A673 (cell line): Measurements from ENCODE around the gene REXO1.

Experiments used
- EZH2 ChIP-seq: fragments of 200-600 bp; sonication (generic); IDR thresholded peaks from 2 replicates; pipeline ENCODE4 v1.6.1; 2017; ENCODE audit warnings: borderline replicate concordance, low read depth, mild to moderate bottlenecking, mixed read lengths, antibody characterized with exemption, low read length; ENCODE audit not compliant: poor library complexity, severe bottlenecking
- TF ChIP-seq, protein P1 (sequence below): fragments of 300-800, 200-600 bp; sonication (generic); conservative IDR thresholded peaks from 2 replicates; pipeline ENCODE4 v1.5.1; 2017; ENCODE audit warnings: low read depth, mild to moderate bottlenecking, antibody characterized with exemption, low read length, moderate library complexity, mixed read lengths

DNA sequence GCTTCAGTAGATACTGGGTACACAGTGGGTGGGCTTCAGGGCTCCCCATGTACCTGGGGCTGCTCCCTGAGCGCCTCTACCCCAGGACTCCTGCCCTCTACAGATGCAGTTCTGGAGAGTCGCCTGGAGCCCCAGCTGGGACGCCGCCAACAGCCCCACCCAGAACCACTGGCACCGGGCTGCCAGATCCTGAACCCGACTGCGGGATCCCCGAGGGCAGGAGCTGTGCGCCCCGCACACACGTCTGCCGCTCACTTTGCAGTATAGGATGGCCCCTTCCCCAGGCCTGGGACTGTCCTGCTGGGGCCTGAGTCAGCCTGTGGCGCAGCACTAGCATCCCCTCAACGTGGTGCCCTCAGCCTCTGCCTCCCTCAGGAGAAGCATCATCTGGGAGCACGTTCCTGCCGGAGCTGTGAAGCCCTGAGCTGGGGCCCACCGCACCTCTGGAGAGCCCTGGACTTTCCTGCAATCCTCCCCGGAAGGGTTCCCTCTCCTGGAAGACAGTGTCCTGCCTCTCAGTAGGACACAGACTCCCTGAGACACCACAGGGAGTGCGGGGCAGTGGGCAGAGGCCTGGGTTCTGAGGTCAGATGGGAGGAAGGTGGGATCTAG lies 3.7 kb downstream of the REXO1 start:
- no peak for TF ChIP-seq EZH2
- TF ChIP-seq, protein P1, sequence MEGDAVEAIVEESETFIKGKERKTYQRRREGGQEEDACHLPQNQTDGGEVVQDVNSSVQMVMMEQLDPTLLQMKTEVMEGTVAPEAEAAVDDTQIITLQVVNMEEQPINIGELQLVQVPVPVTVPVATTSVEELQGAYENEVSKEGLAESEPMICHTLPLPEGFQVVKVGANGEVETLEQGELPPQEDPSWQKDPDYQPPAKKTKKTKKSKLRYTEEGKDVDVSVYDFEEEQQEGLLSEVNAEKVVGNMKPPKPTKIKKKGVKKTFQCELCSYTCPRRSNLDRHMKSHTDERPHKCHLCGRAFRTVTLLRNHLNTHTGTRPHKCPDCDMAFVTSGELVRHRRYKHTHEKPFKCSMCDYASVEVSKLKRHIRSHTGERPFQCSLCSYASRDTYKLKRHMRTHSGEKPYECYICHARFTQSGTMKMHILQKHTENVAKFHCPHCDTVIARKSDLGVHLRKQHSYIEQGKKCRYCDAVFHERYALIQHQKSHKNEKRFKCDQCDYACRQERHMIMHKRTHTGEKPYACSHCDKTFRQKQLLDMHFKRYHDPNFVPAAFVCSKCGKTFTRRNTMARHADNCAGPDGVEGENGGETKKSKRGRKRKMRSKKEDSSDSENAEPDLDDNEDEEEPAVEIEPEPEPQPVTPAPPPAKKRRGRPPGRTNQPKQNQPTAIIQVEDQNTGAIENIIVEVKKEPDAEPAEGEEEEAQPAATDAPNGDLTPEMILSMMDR = no peak
